ENCODE data around the gene LRRC8D.

GRCh38 chr1:89965193-89965768 is 144.4 kb downstream of the LRRC8D start:
- TF ChIP-seq POLR2AphosphoS5 (IDR thresholded peaks at IDR 0.05) = no peak
- no peak for TF ChIP-seq POLR2A (IDR thresholded peaks at IDR 0.05)
- no peak for TF ChIP-seq CTCF (IDR thresholded peaks at IDR 0.05)
